Activated CD8-positive, alpha-beta T cell treated with anti-CD3 and anti-CD28 coated beads for 36 hours (primary cell): ENCODE measurements around the gene VPS9D1. TPM values are rescaled to one million over a fixed set of nuclear protein-coding genes. Genes with fewer than 3 reads are reported as not detected.
A peak's percentile ranks its signal among the peaks of the same experiment; 100 is the strongest.

Experiments
- ATAC-seq: fragments of 200-7000 bp; cut with Tn5 transposase; one replicate; pipeline ENCODE4 v1.10.0; 2021; ENCODE audit warnings: mild to moderate bottlenecking, moderate library complexity
- CTCF ChIA-PET: fragments of 350-600 bp; sonication (Branson Sonifier 250); formaldehyde crosslinking; loops from one replicate; lab custom pipeline; 2021; ENCODE audit warnings: antibody characterized with exemption; lab: Charles Lee
- POLR2A ChIA-PET: fragments of 350-600 bp; sonication (Branson Sonifier 250); formaldehyde crosslinking; loops from one replicate; lab custom pipeline; 2021; ENCODE audit warnings: antibody characterized with exemption; lab: Charles Lee
- DNase-seq: peaks from one replicate; pipeline ENCODE4 v3.0.0-alpha.2; 2020
- H3K27ac Mint-ChIP-seq: one replicate; pipeline ENCODE4 v1.8.0; 2021; ENCODE audit warnings: mild to moderate bottlenecking, mixed read lengths
- H3K27me3 Mint-ChIP-seq: one replicate; pipeline ENCODE4 v1.8.0; 2021; ENCODE audit warnings: mixed read lengths
- H3K36me3 Mint-ChIP-seq: one replicate; pipeline ENCODE4 v1.8.0; 2021; ENCODE audit warnings: low read depth, mixed read lengths
- H3K4me1 Mint-ChIP-seq: one replicate; pipeline ENCODE4 v1.8.0; 2021; ENCODE audit warnings: low read depth, mixed read lengths
- H3K4me3 Mint-ChIP-seq: one replicate; pipeline ENCODE4 v1.8.0; 2021; ENCODE audit warnings: mild to moderate bottlenecking, moderate library complexity, mixed read lengths
- H3K9me3 Mint-ChIP-seq: one replicate; pipeline ENCODE4 v1.8.0; 2021; ENCODE audit warnings: mixed read lengths
- intact Hi-C: fragments of 100-400 bp; cut with micrococcal nuclease; formaldehyde crosslinking; loops from one replicate; pipeline ENCODE4 v1.10.0; 2022
- total RNA-seq, 2 experiments: library from RNA; stranded (reverse); gene quantifications; one replicate each; pipeline ENCODE4 v1.2.3, GENCODE V29; 2021
- TF ChIP-seq, protein P1 (sequence below): fragments of 200-600 bp; IDR thresholded peaks from one replicate; pipeline ENCODE4 v1.8.0; 2022; ENCODE audit warnings: antibody characterized with exemption, mild to moderate bottlenecking

The VPS9D1 gene
- total RNA-seq, 2 experiments from 2014 or later: 1.5 to 1.6 TPM

DNA sequence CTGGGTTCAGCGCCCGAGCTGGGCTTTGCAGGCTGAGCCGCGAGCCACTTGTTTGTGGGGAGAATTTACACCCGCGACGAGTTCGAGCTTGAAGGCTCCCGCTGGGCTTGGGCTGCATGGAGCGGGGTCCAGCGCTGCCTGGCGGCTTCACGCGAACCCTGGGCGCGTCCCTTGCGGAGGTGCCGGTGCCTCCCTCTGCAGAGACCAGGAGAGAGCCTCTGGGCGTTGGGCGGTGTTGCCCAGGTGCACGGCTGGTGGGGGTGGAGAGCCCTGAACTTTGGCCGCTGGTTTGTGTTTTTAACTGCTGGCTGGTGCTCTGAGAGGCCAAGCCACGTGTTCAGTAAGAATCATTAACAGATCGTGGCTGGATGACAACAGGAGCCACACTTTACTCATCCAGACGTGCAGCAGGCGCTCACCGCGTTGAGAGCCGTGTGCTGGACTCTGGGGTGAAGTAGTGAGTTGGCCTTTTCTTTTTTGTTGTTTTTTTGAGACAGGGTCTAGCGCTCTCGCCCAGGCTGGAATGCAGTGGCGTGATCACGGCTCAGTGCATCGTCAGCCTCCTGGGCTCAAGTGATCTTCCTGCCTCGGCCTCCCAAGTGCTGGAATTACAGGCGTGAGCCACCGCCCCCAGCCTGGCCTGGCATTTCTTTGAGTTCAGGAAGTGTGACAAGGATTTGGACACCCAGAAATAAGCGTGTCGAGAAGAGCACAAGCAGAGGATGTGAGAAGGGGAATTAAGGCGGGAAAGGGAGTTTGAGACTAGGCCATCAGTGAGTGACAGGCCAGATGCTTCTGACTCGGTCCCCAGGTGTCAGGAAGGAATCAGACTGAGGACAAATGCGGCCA lies 33.4 kb downstream of the VPS9D1 start:
- POLR2A ChIA-PET: interaction anchor here (0.7 to 2.0 kb wide), 9 partner anchors 11 to 182 kb away, joined by 3 to 21 read pairs (median 4); partner anchors contain the start of gene SPATA2L
- DNase-seq (peak; percentile 36), ATAC-seq (peak; percentile 45)
- CTCF ChIA-PET: interaction anchor here (1.0 to 2.4 kb wide), 4 partner anchors 8 to 19 kb away, joined by 3 to 23 read pairs (median 4); partner anchors contain the start of gene SPATA2L
- Mint-ChIP-seq H3K27ac (peak overlapping the region; percentile 80), H3K27me3 (no peaks in the 10 kb centered on the region), H3K9me3 (no peaks in the 10 kb centered on the region), H3K36me3 (peaks cover 21% of the 10 kb centered on the region), H3K4me3 (peak overlapping the region; percentile 87), H3K4me1 (peaks cover 13% of the 10 kb centered on the region)
- intact Hi-C loops: no loop called here
- TF ChIP-seq, protein P1, sequence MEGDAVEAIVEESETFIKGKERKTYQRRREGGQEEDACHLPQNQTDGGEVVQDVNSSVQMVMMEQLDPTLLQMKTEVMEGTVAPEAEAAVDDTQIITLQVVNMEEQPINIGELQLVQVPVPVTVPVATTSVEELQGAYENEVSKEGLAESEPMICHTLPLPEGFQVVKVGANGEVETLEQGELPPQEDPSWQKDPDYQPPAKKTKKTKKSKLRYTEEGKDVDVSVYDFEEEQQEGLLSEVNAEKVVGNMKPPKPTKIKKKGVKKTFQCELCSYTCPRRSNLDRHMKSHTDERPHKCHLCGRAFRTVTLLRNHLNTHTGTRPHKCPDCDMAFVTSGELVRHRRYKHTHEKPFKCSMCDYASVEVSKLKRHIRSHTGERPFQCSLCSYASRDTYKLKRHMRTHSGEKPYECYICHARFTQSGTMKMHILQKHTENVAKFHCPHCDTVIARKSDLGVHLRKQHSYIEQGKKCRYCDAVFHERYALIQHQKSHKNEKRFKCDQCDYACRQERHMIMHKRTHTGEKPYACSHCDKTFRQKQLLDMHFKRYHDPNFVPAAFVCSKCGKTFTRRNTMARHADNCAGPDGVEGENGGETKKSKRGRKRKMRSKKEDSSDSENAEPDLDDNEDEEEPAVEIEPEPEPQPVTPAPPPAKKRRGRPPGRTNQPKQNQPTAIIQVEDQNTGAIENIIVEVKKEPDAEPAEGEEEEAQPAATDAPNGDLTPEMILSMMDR: no peak

DNA sequence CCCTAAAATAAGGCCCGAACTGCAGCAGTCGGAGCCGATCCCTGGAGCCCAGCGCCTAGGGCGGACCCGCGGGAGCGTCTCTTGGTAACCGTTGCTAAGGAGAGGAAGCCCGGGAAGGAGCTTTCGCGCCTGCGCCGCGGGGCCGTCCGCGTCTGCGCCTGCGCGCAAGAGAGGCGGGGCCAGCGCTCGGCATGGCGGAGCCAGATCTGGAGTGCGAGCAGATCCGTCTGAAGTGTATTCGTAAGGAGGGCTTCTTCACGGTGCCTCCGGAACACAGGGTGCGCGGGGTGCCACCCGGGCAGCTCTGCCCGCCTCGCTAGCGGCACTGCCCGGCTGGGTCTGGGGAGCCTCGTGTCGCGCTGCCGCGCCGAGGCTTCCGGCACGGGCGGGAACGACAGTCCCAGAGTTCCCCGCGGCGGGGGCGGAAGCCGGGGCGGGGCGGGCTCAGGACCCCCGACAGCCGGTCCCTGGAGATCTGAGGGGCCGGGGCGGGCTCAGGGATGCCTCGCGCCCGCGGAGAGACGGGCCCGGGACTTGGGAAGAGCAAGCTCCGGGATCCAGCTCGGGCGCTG lies 34.1 kb downstream of the VPS9D1 start, which contains the start of gene CDK10:
Gene CDK10 (plus strand): TSS at position 170 of the 572 bp plus-strand sequence. CDS start 22 bp downstream, at position 192.
- Mint-ChIP-seq H3K27me3 (no peaks in the 10 kb centered on the region), H3K9me3 (no peaks in the 10 kb centered on the region)

DNA sequence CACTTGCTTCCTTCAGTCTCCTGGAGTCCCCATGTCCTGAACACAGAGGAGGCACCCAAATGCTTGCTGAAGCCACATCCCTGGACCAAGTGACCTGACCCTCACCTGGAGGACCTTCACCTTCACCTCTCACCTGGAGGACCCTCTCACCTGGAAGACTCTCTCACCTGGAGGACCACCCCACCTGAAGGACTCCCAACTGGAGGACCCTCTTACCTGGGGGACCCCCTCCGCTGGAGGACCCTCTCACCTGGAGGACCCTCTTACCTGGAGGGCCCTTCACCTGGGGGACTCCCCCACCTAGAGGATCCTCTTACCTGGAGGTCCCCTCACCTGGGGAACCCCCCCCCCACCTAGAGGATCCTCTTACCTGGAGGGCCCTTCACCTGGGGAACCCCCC lies 34.8 kb downstream of the VPS9D1 start:
- Mint-ChIP-seq H3K27ac (no peak overlapping the region), H3K4me3 (peak overlapping the region; percentile 87)

More for the DNA sequence above, 34.1 kb downstream of the VPS9D1 start, which contains the start of gene CDK10:
- Mint-ChIP-seq H3K27ac (peak within 1 kb of the TSS; percentile 93), H3K4me1 (peaks cover 13% of the 10 kb centered on the region), H3K4me3 (peak within 1 kb of the TSS; percentile 87), H3K36me3 (peaks cover 21% of the 10 kb centered on the region)
- POLR2A ChIA-PET: interaction anchor here (0.7 to 2.0 kb wide), 7 partner anchors 12 to 181 kb away, joined by 3 to 21 read pairs (median 4); no protein-coding TSS in a partner anchor
- TF ChIP-seq, protein P1: no peak
- intact Hi-C loops: no loop called here
- DNase-seq: peak; percentile 89
- ATAC-seq: peak; percentile 89
- CTCF ChIA-PET: interaction anchor here (1.0 to 2.4 kb wide), 3 partner anchors 9 to 20 kb away, joined by 3 to 23 read pairs (median 3); partner anchors contain the start of gene SPATA2L

DNA sequence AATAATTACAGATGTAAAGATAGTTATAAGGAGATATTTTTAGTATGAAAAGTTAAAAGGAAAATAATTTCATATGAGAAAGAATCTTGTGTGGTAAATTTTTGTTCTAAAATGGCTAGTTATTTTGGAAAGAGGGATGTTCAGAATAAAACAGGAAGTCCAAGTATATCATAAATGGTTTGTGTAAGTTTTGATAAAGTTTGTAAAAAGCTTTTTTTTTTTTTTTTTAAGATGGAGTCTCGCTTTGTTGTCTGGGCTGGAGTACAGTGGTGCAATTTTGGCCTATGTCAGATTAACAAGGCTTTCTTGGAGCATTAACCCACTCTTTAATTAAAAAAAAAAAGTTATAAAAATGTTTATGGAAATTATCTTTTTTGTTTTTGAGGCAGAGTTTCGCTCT lies 42.4 kb downstream of the VPS9D1 start:
- TF ChIP-seq, protein P1: no peak
- no peaks in the 10 kb centered on the region for H3K4me1 Mint-ChIP-seq
- no peak overlapping the region for H3K4me3 Mint-ChIP-seq
- no peak for ATAC-seq
- no peaks in the 10 kb centered on the region for H3K9me3 Mint-ChIP-seq
- H3K27ac Mint-ChIP-seq: no peak overlapping the region
- no peak for DNase-seq
- H3K27me3 Mint-ChIP-seq: no peaks in the 10 kb centered on the region
- ChIA-PET CTCF (interaction anchor here (1.6 kb wide), 1 partner anchor 10 kb away, joined by 3 read pairs; no protein-coding TSS in a partner anchor), POLR2A (interaction anchor here (0.9 kb wide), 1 partner anchor 58 kb away, joined by 3 read pairs; no protein-coding TSS in a partner anchor)
- H3K36me3 Mint-ChIP-seq: no peaks in the 10 kb centered on the region
- intact Hi-C loops: no loop called here

More for the DNA sequence above, 34.8 kb downstream of the VPS9D1 start:
- Mint-ChIP-seq H3K27me3 (no peaks in the 10 kb centered on the region), H3K36me3 (peaks cover 21% of the 10 kb centered on the region), H3K4me1 (peaks cover 13% of the 10 kb centered on the region), H3K9me3 (no peaks in the 10 kb centered on the region)
- TF ChIP-seq, protein P1: no peak
- DNase-seq (no peak), ATAC-seq (no peak)
- intact Hi-C loops: no loop called here
- CTCF ChIA-PET: interaction anchor here (1.0 to 2.4 kb wide), 3 partner anchors 9 to 20 kb away, joined by 3 to 23 read pairs (median 3); partner anchors contain the start of gene SPATA2L
- POLR2A ChIA-PET: interaction anchor here (1.2 to 2.0 kb wide), 5 partner anchors 12 to 53 kb away, joined by 3 to 21 read pairs (median 5); no protein-coding TSS in a partner anchor
